GM18858 (cell line): ENCODE data around the gene GIMAP8.
"Not testable (repeated sequence)": the region's sequence is repeated elsewhere in the genome, so short reads cannot be mapped to it uniquely, and the experiment has no call there.

Experiments used
- ATAC-seq: cut with Tn5 transposase; IDR thresholded peaks from one replicate; pipeline ENCODE4 v1.9.1; 2021; ENCODE audit not compliant: unreplicated experiment

GIMAP8 gene

DNA sequence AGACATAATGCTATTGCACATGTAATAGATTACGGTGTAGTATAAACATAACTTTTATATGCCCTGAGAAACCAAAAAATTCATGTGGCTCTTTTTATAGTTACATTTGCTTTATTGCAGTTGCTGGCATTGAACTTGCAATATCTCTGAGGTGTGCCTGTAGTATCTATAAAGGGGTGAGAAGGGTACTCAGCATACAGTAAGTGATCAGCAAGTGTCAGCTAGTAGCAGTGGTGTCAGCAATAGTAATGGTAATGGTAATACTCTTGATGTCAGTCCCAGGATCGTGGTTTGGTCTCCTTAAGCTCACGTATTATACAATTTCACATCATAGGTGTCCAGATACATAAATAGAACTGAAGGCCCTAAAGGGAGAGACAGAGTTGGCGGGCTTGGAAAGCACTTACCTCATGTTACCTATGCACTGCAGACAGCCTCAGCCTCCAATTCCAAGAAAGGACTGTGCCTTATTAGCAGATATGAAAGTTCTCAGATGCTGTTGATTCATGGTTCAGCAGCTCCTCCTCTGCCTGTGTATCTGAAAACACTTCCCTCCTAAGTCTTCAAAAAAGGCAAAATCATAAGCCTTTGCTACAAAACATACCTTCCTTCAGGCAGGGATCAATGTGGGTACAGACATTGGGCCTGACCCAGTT is 57.6 kb downstream of the GIMAP8 start:
- ATAC-seq: no peak

DNA sequence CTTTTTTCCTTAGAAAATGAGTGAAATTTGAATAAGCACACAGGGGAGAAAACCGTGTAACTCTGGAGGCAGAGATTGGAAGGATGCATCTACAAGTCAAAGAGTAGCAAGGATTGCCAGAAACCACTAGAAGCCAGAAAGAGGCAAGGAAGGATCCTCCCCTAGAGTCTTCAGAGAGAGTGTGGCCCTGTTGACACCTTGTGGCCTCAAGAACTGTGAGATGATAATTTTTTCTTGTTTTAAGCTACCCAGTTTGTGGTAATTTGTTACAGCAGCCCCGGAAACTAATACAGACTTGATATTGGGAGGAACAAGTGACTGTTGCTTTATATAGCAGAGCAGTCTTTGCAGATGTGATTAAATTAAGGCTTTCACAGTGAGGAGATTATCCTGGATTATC is 60.6 kb downstream of the GIMAP8 start:
- no peak for ATAC-seq

DNA sequence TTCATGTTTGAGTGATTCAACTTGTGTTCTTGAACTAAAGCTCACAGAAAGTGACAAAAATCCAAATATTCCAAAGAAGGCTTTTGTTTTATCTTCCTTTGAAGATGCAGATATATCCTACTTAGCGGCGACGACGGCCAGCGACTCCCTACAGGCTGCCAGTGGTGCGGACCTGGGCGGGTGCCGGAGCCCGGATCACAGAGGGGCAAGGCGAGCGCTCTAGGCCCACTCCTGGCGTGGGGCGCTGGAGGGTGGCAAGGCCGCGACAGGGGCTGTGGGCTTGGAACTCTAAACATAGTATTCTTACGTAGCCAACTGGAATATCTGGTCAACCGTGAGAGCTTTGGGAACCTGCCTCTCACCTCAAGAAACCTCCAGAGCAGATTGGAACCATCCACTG is 63.3 kb downstream of the GIMAP8 start:
- ATAC-seq: no peak

DNA sequence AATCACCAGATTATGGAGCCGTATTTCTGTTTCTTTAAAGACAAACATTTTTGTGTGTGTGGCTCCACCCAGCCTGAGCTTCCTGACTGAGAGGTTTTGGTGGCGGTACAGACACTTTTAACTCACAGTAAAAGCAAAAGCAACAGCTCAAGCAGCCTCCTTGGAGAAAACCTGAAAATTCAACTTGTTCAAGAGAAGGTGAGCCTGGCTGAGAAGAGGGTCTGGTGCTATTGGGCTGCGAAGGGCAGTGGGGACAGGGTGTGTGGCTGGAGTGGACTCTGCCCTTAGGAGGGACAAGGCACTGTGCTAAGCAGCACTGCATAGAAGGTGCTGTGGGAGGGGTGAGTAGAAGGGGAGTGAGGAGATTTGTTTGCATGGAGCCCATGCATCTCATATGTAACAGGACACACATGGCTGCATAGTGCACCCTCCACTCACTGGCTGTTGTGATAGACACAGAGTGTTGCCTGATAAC is 64.4 kb downstream of the GIMAP8 start, which contains the start of gene GIMAP7:
Gene GIMAP7, plus strand, starts transcription at position 125 of the 475 bp plus-strand sequence. CDS start 5,103 bp downstream, outside the sequence.
- ATAC-seq: no peak

DNA sequence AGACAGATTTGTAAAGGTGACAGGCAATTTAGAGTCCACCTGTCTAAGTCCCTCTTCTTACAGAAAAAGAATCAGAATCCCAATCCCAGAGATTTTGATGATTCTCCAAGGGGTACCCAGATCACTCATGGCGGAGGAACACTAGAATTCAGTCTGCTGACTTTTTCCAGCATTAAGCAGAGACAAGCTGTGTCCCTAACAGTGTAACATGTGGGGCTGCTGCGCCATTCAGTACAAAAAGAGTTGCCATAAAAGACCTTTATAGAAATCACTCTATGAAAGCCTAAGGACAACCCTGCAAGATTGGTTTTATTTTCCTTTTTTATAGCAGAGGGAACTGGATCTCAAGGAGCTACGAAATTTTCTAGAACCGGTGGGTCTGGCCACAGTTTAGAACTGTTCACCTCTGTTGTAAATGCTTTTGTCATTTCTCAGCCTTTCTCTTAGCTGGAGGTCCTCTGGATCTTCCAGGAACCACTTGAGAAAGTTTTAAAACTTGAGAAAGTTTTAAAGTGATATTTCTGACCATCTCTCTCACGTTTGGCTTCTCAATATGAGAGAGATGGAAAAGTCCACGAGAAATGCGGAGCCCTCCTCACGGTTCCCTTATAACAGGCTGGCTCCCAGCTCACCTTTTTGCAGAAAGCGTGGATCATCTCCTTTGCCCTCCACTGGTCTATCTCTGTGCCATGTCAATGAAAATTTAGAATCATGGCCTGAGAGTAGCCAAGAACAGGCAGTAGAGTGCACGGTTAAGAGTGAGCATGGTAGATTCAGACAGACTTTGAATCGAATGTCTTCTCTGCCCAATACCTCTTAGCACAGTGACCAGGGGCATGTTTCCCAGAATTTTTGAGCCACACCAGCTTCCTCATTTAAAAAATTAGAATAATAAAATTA is 65.1 kb downstream of the GIMAP8 start:
- ATAC-seq: no peak

DNA sequence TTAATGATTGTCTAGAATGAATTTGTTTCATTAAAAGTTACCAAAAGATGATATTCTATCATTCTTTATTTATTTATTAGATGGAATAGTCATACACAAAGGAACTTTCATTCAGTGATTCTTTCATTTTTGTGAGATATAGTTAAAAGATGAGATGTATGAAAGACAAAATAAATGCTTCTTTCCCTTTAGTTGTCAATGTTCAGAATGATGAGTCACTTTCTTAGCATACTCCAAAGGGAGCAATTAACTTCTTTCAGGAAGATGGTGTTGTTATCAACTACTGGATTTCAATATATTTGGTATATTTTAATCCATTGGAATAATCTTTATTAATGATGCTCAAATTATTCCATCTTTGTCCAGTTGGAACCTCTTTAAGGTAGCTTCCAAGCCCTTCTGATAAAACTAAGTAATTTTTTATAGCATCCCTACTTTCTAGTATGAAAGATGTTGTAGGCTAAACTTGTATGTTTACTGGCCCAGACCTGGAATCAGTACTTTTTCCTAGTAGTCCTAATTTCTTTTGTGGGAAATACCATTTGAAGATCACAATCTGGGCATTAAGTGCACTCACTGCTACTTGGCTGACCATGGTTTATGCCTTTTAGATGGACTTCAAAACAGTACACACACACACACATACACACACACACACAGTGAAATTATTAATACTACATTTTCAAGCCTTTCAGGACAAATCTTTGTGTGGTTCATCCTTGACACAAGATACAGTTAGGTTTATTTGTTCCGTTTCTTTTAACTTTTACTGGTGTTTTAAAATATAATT is 66.7 kb downstream of the GIMAP8 start:
- ATAC-seq: no peak

DNA sequence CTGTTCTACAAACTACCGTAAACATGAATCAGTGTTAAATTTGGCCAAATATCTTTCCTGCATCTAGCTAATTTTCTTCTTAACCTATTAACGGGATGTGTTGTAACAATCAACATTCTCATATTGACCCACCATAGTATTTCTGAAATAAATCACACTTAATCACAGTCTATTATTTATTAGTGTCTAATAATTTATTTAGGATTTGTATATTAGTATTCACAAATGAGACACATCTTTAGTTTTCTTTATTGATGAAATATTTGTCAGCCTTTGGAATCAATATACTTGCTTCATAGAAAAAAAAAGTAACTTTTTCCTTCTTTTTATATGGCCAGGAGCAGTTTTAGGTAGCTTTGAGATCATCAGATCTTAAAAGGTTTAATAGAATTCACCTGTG is 68.9 kb downstream of the GIMAP8 start:
- ATAC-seq: no peak

DNA sequence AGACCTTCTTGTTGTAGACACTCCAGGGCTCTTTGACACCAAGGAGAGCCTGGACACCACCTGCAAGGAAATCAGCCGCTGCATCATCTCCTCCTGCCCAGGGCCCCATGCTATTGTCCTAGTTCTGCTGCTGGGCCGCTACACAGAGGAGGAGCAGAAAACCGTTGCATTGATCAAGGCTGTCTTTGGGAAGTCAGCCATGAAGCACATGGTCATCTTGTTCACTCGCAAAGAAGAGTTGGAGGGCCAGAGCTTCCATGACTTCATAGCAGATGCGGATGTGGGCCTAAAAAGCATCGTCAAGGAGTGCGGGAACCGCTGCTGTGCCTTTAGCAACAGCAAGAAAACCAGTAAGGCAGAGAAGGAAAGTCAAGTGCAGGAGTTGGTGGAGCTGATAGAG is 69.7 kb downstream of the GIMAP8 start:
- no peak for ATAC-seq

DNA sequence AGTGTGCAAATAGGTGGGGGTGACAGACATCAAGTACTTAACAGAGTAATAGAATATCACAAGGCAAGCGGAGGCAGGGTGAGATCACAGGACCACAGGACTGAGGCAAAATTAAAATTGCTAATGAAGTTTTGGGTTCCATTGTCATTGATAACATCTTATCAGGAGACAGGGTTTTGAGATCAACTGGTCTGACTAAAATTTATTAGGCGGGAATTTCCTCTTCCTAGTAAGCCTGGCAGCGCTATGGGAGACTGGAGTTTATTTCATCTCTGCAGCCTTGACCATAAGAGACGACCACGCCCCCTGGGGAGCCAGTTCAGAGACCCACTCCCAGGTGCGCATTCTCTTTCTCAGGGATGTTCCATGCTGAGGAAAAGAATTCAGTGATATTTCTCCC is 72.5 kb downstream of the GIMAP8 start:
- ATAC-seq: not testable (repeated sequence)

DNA sequence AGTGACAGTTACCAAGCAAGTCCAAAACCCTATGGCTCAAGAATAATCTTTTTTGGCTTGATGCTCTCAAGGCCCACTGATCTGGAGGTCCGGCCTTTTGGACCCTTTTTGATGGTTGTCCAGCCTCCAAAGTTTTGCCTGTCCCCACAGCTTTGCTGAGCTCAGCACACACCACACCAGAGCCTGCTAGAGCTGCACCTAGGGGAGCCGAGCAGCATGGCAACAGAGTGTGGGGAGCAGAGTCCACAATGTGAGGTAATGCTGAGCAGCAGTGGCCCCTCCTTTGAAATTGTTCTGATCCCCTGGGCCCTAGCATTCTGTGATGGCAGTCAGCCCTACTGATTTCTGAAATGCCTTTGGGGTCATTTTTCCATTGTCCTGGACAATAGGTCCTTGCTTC is 73.6 kb downstream of the GIMAP8 start:
- no peak for ATAC-seq
